Neural cell (in vitro differentiated cells): ENCODE measurements around the gene GRM1. TPM values are rescaled to one million over a fixed set of nuclear protein-coding genes. Genes with fewer than 3 reads are reported as not detected.

ENCODE experiments used
- H2AFZ ChIP-seq: fragments of 200-600, 300-800 bp; sonication (generic), shearing (Covaris generic); 2 replicates; pipeline ENCODE4 v1.6.0; 2014; ENCODE audit warnings: low read depth, mild to moderate bottlenecking, antibody characterized with exemption, low read length, moderate library complexity
- H3F3A ChIP-seq: fragments of 200-600 bp; shearing (Covaris generic); 2 replicates; pipeline ENCODE4 v1.6.1; 2016; ENCODE audit warnings: mild to moderate bottlenecking, moderate library complexity, mixed read lengths, antibody characterized with exemption, low read length; ENCODE audit not compliant: insufficient read depth, poor library complexity, severe bottlenecking
- H3K27ac ChIP-seq: fragments of 200-600, 300-800 bp; sonication (generic), shearing (Covaris generic); 2 replicates; pipeline ENCODE4 v1.5.1; 2014; ENCODE audit warnings: mild to moderate bottlenecking, low read length, moderate library complexity
- H3K27me3 ChIP-seq: fragments of 300-800, 200-600 bp; sonication (generic), shearing (Covaris generic); 2 replicates; pipeline ENCODE4 v1.6.0; 2014; ENCODE audit warnings: mild to moderate bottlenecking, low read depth, low read length, moderate library complexity; ENCODE audit not compliant: insufficient read depth
- H3K36me3 ChIP-seq: fragments of 300-800, 200-600 bp; sonication (generic), shearing (Covaris generic); 2 replicates; pipeline ENCODE4 v1.5.1; 2014; ENCODE audit warnings: mild to moderate bottlenecking, antibody characterized with exemption, low read length, moderate library complexity; ENCODE audit not compliant: insufficient read depth
- H3K4me2 ChIP-seq: fragments of 300-800, 200-600 bp; sonication (generic), shearing (Covaris generic); 2 replicates; pipeline ENCODE4 v1.6.0; 2014; ENCODE audit warnings: mild to moderate bottlenecking, low read length
- H3K4me3 ChIP-seq: fragments of 300-800, 200-600 bp; sonication (generic), shearing (Covaris generic); 2 replicates; pipeline ENCODE4 v1.5.1; 2014; ENCODE audit warnings: mild to moderate bottlenecking, low read length, moderate library complexity
- H3K79me2 ChIP-seq: fragments of 200-600 bp; shearing (Covaris generic); replicated peaks from 2 replicates; pipeline ENCODE4 v1.6.0; 2014; ENCODE audit warnings: mild to moderate bottlenecking, low read length, moderate library complexity; ENCODE audit not compliant: insufficient read depth
- H3K9ac ChIP-seq: fragments of 300-800, 200-600 bp; sonication (generic), shearing (Covaris generic); 2 replicates; pipeline ENCODE4 v1.6.1; 2016; ENCODE audit warnings: mild to moderate bottlenecking, low read length, mixed read lengths
- H3K9me2 ChIP-seq: fragments of 200-600 bp; shearing (Covaris generic); 2 replicates; pipeline ENCODE4 v1.6.1; 2016; ENCODE audit warnings: mild to moderate bottlenecking, low read length, mixed read lengths; ENCODE audit not compliant: insufficient read depth
- H3K9me3 ChIP-seq: fragments of 200-600, 300-800 bp; sonication (generic), shearing (Covaris generic); 2 replicates; pipeline ENCODE4 v1.6.1; 2016; ENCODE audit warnings: mild to moderate bottlenecking, mixed run types, low read length, moderate library complexity, mixed read lengths
- H4K20me1 ChIP-seq: fragments of 200-600 bp; shearing (Covaris generic); 2 replicates; pipeline ENCODE4 v1.6.1; 2016; ENCODE audit warnings: mild to moderate bottlenecking, mixed run types; ENCODE audit not compliant: insufficient read depth
- CTCF ChIP-seq: fragments of 450-650 bp; IDR thresholded peaks from 2 replicates; pipeline ENCODE4 v1.5.1; 2014; ENCODE audit warnings: antibody characterized with exemption, mild to moderate bottlenecking, moderate library complexity; ENCODE audit not compliant: poor library complexity, severe bottlenecking
- EP300 ChIP-seq: fragments of 450-650 bp; conservative IDR thresholded peaks from 2 replicates; pipeline ENCODE4 v1.6.1; 2014; ENCODE audit warnings: antibody characterized with exemption, mild to moderate bottlenecking, moderate library complexity; ENCODE audit not compliant: poor library complexity, severe bottlenecking
- EZH2 ChIP-seq: fragments of 200-600, 300-800 bp; shearing (Covaris generic), sonication (generic); IDR thresholded peaks from 2 replicates; pipeline ENCODE4 v1.6.1; 2014; ENCODE audit warnings: antibody characterized with exemption, low read length, borderline replicate concordance, mild to moderate bottlenecking; ENCODE audit not compliant: insufficient read depth, poor library complexity, severe bottlenecking
- MXI1 ChIP-seq: fragments of 450-650 bp; conservative IDR thresholded peaks from 2 replicates; pipeline ENCODE4 v1.6.1; 2014; ENCODE audit warnings: antibody characterized with exemption, mild to moderate bottlenecking; ENCODE audit not compliant: poor library complexity, severe bottlenecking
- POLR2AphosphoS5 ChIP-seq: IDR thresholded peaks from 2 replicates; pipeline ENCODE4 v1.6.1; 2012
- RAD21 ChIP-seq: fragments of 450-650 bp; conservative IDR thresholded peaks from 2 replicates; pipeline ENCODE4 v1.6.1; 2014; ENCODE audit warnings: antibody characterized with exemption, mild to moderate bottlenecking, moderate library complexity
- REST ChIP-seq: IDR thresholded peaks from 2 replicates; pipeline ENCODE4 v1.6.1; 2012; ENCODE audit warnings: borderline replicate concordance
- SMC3 ChIP-seq: fragments of 450-650 bp; conservative IDR thresholded peaks from 2 replicates; pipeline ENCODE4 v1.6.1; 2014; ENCODE audit warnings: antibody characterized with exemption, mild to moderate bottlenecking, moderate library complexity; ENCODE audit not compliant: poor library complexity
- TAF1 ChIP-seq: IDR thresholded peaks from 2 replicates; pipeline ENCODE4 v1.6.1; 2012; ENCODE audit warnings: low read depth
- polyA plus RNA-seq: library from polyadenylated mRNA; depleted of rRNA; stranded (reverse); fragments of >200 nt; gene quantifications from 2 replicates; pipeline ENCODE4 v1.2.3, GENCODE V29; 2014

The GRM1 gene
- polyA plus RNA-seq, 1 donor from 2014 or later, result 2.9 TPM

DNA sequence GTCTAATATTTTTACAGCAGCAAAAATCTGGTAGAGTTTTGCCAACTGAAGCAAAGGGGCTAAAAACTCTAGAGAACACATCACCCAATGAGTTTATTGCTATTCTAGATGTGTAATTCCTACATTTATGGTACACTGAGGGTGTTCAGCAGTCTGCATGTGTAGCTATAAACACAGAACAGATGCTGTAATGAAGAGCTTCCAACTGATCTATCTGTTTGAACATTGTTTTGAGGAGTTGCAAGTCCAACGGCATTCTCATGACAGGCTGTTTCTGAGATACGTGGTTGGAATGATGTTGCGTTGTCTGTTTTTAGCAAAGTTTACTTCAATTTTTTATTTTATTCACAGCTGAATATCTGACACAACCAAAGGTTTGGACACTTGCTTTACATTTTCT lies 373.6 kb downstream of the GRM1 start:
- Histone ChIP-seq H3K27me3 (no peaks in the 10 kb centered on the region), H3K9me2 (no peaks in the 10 kb centered on the region), H3K79me2 (no peaks in the 10 kb centered on the region), H2AFZ (no peak overlapping the region), H3K4me2 (no peak overlapping the region), H3F3A (no peaks in the 10 kb centered on the region), H3K27ac (no peak overlapping the region), H3K4me3 (no peak overlapping the region), H3K36me3 (no peaks in the 10 kb centered on the region), H4K20me1 (no peaks in the 10 kb centered on the region), H3K9ac (no peak overlapping the region), H3K9me3 (no peaks in the 10 kb centered on the region)
- no peak for TF ChIP-seq EP300

- no peaks in the 10 kb centered on the region for H3K36me3 ChIP-seq
- H2AFZ ChIP-seq, result no peak overlapping the region
- no peaks in the 10 kb centered on the region for H3K9me2 ChIP-seq
- no peak for TF ChIP-seq CTCF
- TF ChIP-seq EZH2, result no peak
- TF ChIP-seq EP300, result no peak
- no peak for TF ChIP-seq SMC3
- no peak for TF ChIP-seq TAF1
- no peak for TF ChIP-seq RAD21
- TF ChIP-seq REST, result no peak
- TF ChIP-seq MXI1, result no peak
- no peak for TF ChIP-seq POLR2AphosphoS5
- no peaks in the 10 kb centered on the region for H3K79me2 ChIP-seq
- no peak overlapping the region for H3K4me3 ChIP-seq
- no peak overlapping the region for H3K27ac ChIP-seq
- no peaks in the 10 kb centered on the region for H3K9me3 ChIP-seq
- H3F3A ChIP-seq, result no peaks in the 10 kb centered on the region
- H4K20me1 ChIP-seq, result no peaks in the 10 kb centered on the region
- no peak overlapping the region for H3K9ac ChIP-seq
- H3K27me3 ChIP-seq, result no peaks in the 10 kb centered on the region
- no peak overlapping the region for H3K4me2 ChIP-seq
Observed at GRCh38 chr6:146408583-146408982, 379.7 kb downstream of the GRM1 start.
